GM15510 (cell line): ENCODE results near the gene DYSF.

Experiments
- POLR2A ChIP-seq: IDR thresholded peaks from 3 replicates; pipeline ENCODE4 v1.6.1; 2011; ENCODE audit warnings: borderline replicate concordance; ENCODE audit not compliant: insufficient read length; ENCODE audit errors: extremely low read depth

Gene DYSF

DNA sequence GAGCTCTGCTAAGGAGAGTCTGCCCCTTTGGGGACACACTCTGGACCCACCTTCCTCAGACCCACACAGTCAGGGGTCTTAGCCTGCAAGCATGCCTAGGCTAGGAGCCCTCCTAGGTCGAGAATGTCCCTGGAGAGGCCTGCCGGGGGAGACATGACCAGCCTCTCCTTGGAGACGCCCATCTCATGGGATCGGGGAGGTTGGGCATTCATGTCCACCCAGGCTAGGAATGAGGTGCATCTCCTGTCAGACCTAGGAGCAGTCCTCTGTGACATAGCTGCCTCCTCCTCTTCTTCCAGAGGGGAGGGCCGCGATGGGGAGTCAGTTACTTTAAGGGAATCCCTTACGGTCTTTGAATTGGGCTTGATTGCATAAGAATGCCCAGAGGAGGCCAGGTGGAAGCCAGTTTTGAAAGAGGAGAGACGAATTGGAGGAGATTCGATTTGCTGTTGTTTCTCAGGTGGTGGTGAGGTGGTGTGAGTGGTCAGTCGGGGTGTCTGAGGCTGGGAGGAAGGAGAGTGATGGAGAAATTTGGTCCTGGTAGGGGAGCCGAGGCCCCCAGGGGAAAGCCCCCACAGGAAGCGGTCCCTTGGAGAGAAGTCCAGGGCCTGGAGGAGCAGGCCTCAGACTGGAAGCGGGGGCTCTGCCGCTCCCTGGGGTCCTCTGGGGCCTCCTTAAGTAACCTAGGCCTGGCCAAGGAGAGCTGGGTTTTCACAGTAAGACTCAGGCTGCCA is 241.3 kb downstream of the DYSF start:
- no peak for TF ChIP-seq POLR2A

DNA sequence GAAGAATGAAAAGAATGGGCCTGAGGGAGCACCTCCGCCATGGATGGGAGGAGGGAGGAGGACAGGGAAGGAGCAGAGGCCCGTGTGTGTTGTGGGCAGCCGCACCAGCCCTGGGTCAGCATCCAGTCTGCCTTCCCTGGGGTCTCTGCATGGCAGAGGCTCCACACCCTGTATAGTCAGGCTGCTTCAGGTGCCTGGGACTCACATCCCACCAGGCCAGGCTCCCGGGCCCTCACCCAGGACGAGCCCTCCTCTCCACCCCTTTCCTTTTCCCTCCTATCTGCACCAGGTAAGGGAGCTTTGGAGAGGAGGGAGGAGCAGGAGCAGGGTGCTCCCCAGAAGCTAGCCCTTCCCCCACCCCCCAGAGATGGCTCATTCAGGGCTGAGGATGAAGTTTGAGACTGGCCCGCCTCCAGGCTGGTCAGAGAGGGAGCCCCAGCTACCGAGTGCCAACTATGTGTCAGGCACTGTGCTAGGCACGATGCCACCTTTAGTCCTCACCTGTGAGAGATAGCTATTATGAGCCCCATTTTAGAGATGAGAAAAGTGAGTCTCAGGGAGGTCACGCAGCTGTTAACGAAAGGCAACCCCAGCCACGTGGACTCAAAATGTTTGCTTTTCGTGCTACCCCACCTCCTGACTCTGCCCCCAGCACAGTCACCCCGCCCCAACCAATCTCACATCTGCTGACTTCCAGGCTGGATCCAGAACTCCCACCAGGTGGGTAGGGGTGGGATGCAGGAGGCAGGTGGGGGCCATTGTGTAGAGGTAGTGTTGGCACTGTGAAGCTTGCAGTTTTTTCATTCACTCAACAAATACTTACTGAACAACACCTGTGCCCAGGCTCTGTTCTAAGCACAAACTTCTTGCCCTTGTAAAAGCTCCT is 242.1 kb downstream of the DYSF start:
- no peak for TF ChIP-seq POLR2A

GRCh38 chr2:71696381-71696780 is 243.0 kb downstream of the DYSF start:
- TF ChIP-seq POLR2A, result no peak

DNA sequence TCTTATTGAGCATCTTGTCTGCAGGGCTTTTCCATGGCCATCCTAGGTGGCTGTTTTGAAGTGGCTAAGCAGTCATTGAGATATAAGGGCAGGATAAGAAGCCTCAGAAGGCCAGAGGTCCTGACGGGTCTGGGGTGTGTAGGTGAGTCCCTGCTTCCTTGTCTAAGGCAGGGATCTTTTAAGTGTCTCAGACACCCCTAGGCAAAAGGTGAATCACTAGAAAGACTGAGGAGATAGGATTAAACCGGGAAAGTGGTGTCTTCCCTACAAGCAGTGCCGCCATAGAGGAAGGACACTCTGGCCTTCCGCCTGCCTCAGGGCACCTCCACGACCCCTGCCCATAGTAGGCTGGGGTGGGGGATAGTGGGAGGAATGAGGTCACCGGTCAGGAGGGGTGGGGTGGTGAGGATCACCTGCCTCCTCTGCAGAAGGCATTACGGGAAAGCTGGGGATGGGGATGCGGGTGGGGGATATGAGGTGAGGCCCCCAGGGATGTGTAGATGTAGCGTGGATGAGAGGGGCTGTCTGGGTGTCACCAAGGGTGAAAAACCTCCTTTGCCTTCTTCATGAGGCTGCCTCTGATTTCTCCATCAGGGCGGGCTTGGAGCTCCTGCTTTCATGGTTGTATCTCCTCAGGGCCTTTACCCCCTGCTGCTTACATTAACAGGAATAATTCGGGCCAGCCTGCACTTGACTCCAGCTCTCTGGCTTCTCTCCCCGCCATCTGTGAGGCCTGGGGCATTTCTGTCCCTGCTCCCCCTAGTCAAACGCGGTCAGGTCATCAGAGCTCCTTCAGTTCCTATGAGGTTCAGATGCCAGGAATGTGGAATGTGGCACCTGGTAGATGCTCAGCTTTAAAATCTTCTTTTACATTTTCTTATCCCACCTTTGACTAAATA is 244.0 kb downstream of the DYSF start:
- TF ChIP-seq POLR2A, result no peak

DNA sequence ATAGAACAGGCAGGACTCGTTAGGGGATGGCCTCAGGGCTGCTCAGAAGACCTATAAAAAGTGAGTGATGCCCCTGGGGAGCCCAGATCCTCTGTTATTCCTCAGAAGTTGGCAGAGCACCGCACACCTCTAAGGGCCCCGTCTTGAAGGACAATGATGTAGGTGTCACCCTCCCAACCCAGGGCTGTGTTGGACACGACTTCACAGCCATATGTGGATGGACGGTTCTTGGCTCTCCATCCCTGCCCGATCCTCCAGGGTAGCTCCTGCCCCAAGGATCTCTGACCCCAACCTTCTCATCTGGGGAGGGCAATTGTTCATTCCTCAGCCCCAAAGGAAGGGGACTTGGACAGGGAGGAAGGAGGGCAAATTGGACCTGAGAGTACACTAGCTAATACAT is 246.1 kb downstream of the DYSF start:
- no peak for TF ChIP-seq POLR2A

DNA sequence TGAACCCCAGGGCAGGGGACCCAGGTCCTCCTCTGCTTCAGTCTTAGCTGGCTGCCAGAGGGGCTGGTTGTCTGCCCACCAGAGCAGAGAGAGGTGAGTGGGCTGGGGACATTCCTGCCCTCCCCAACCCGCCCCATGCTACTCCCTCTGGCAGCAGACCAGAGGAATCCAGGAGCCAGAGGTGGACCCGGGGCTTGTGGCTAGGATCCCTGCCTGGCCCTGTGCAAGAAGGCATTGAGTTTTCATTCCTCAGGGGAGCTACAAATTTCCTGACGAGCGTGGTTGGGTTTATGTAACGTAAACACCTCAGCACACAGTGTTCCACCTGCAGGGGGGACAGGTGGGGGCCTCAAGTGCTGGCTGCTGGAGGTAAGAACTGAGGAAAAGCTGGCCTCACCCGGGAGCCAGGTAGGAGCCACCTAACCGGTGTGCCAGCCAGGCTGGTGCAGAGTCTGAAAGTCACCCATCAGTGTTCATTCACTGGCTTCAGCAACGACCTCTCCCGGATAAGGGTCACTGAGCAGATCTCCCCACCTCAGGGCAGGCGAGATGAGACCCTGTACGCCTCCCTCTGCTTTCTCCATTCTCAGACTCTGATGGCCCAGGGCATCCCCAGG is 246.8 kb downstream of the DYSF start:
- no peak for TF ChIP-seq POLR2A

DNA sequence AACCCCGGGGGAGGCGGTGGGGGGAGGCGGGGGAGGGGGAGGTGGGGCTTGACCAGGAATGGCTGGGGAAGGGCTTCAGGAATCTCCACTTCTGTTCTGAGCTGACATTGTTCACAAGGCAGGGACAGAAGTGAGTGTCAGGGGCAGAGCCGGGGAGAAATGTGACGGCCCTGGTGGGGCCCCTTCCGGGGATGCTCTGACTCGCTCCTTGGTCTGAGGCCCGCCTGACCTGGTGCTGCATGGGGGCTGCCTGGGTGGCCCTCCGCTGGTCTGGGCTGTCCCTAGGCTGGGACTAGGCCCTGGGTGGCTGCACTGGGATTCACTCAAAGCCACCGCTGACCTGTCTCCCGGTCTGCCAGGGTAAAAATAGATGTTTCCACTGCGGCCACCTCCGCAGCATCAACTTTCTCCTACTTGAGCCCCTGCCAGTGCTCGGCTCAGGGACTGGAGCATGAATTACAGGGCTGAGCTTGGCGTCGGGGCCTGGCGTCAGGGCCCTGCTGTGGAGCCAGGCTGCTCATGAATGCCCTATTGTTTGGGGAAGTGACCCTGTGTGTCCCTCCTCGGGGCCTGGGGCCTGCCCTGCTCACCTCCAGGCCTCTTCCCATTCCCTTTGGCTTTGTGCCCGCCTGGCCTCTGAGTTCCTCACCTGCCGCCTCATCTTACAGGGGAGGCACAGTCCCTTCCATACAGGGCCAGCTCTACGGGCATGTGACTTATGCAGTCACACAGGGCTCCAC is 247.5 kb downstream of the DYSF start:
- no peak for TF ChIP-seq POLR2A

DNA sequence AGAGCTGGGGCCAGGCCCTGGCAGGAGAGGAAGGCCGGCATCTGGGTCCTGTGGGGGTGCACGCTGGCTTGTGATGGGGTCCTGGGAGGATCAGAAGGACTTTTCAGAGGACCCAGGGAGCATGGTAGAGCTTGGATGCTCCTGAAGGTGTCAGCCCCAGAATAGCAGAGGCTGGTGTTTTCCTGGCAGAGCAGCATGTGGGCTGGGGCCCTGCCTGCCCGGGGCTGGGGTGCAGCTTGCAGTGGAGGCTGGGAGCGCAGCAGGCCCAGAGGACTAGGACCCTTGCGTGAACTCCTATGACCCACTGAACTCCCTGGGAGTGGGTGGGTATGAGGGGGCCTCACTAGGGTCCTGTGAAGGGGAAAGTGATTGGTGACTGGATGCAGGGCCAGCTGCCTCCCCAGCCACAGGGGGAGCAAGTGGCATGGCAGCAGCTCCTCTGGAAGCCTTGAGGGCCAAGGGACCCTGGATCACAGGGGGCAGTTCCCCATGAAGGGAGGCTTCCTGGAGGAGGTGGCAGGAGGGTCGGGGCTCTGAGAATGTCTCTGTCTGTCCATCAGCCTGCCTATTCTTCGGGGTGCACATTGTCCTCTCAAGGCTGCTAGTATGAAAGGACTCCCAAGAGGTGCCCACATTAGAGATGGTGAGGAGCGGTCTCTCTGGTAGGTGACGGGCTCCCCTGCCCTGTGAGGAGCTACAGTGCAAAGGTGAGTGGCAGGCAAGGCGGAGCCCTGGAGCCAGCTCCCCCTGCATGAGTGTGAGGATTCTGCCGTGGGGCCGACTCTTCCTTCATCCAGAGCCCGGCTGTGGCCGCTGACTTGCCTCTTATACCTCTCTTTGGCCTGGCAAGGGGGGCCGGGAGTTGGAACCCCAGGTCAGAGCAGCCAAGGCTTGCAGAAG is 249.0 kb downstream of the DYSF start:
- TF ChIP-seq POLR2A, result no peak

- TF ChIP-seq POLR2A, result no peak
Measured at GRCh38 chr2:71702971-71703898, 249.9 kb downstream of the DYSF start.

GRCh38 chr2:71704131-71704561 is 250.8 kb downstream of the DYSF start:
- no peak for TF ChIP-seq POLR2A

DNA sequence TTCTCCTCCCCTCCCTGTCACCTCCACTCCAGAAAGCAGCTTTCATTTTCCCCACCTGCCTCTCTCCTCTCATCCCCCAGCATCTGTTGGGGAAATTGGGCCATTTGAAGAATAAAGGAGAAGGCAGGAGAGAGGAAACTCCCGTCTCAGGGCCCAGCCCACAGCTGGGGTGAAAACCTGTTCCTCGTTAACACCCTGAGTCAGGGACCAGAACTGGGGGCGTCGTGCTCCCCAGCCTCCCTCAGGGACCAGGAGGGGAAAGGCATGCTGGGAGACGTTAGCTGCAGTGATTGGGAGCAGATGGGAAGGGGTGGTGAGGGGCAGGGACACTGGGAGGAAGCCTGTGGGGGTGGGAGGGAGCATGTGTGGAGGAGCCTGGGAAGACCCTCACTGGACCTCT is 251.3 kb downstream of the DYSF start:
- no peak for TF ChIP-seq POLR2A
